KMS-11 (cell line): ENCODE results near the gene SLC35F3.

Source experiments
- H2AFZ ChIP-seq: fragments of 200-600 bp; sonication (generic); 2 replicates; pipeline ENCODE4 v1.6.1; 2016; ENCODE audit warnings: antibody characterized with exemption, mixed run types, low read depth
- H3K27ac ChIP-seq: fragments of 200-600 bp; sonication (generic); 2 replicates; pipeline ENCODE4 v1.6.1; 2016; ENCODE audit warnings: mild to moderate bottlenecking, mixed run types
- H3K27me3 ChIP-seq: fragments of 200-600 bp; sonication (generic); 2 replicates; pipeline ENCODE4 v1.6.1; 2017; ENCODE audit warnings: mild to moderate bottlenecking, low read depth, mixed run types, moderate library complexity; ENCODE audit not compliant: insufficient read depth
- H3K36me3 ChIP-seq: fragments of 200-600 bp; sonication (generic); 2 replicates; pipeline ENCODE4 v1.6.1; 2017; ENCODE audit warnings: mild to moderate bottlenecking, mixed run types; ENCODE audit not compliant: insufficient read depth
- H3K4me1 ChIP-seq: fragments of 200-600 bp; sonication (generic); 2 replicates; pipeline ENCODE4 v1.6.1; 2016; ENCODE audit warnings: mild to moderate bottlenecking, low read depth, mixed run types; ENCODE audit not compliant: poor library complexity, severe bottlenecking
- H3K4me2 ChIP-seq: fragments of 200-600 bp; sonication (generic); 2 replicates; pipeline ENCODE4 v1.7.0; 2016; ENCODE audit warnings: mild to moderate bottlenecking, mixed run types
- H3K4me3 ChIP-seq: fragments of 200-600 bp; sonication (generic); IDR thresholded peaks from 2 replicates; pipeline ENCODE4 v1.6.1; 2017; ENCODE audit warnings: low read depth, low read length, mixed read lengths; ENCODE audit not compliant: insufficient read depth
- H3K79me2 ChIP-seq: fragments of 200-600 bp; sonication (generic); 2 replicates; pipeline ENCODE4 v1.6.1; 2016; ENCODE audit warnings: low read depth, mixed run types; ENCODE audit not compliant: insufficient read depth
- H3K9ac ChIP-seq: fragments of 200-600 bp; sonication (generic); 2 replicates; pipeline ENCODE4 v1.6.1; 2016; ENCODE audit warnings: mild to moderate bottlenecking, mixed run types
- H4K20me1 ChIP-seq: fragments of 200-600 bp; sonication (generic); 2 replicates; pipeline ENCODE4 v1.6.1; 2016; ENCODE audit warnings: mild to moderate bottlenecking, mixed run types; ENCODE audit not compliant: insufficient read depth
- TF ChIP-seq, protein P1 (sequence below): fragments of 200-600 bp; sonication (generic); conservative IDR thresholded peaks from 2 replicates; pipeline ENCODE4 v1.6.1; 2017; ENCODE audit warnings: low read depth, mild to moderate bottlenecking, antibody characterized with exemption, low read length, moderate library complexity, mixed read lengths

The SLC35F3 gene

DNA sequence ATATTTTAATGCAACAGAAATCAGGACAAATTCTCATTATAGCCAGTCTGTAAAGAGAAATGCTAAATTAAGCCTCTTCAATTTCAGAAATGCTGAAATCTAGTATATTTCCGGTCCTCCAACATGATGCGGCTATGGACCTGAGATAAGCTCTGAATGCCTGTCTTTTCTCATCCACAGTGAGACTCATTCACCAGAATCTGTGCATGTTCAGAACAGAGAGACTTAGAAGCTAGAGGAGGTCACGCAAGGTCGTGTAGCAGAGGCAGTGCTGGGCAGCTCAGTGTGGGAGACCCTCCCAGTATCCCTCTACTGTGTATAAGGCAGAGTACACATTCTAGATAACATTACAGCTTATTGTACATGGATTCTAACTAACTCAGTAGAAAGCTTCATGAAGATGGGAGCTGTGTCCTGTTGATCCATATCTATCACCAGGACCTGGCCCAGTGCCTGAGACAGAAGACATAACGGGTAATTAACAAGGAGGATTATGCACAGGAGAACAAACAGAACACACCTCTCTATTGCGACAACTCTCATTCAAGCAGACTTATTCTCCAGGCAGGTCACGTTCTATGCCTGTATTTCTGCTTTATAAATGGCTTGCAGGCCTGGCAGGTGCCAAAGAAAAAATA, 371.8 kb downstream of the SLC35F3 start:
- Histone ChIP-seq H3K9ac (no peak overlapping the region), H3K4me1 (peaks cover 10% of the 10 kb centered on the region), H3K4me2 (no peak overlapping the region), H3K36me3 (no peaks in the 10 kb centered on the region), H3K27me3 (no peaks in the 10 kb centered on the region; the same call in 1 of the 2 replicates), H3K79me2 (no peaks in the 10 kb centered on the region), H4K20me1 (no peaks in the 10 kb centered on the region), H3K27ac (no peak overlapping the region), H3K4me3 (no peak overlapping the region), H2AFZ (no peak overlapping the region)
- TF ChIP-seq, protein P1, sequence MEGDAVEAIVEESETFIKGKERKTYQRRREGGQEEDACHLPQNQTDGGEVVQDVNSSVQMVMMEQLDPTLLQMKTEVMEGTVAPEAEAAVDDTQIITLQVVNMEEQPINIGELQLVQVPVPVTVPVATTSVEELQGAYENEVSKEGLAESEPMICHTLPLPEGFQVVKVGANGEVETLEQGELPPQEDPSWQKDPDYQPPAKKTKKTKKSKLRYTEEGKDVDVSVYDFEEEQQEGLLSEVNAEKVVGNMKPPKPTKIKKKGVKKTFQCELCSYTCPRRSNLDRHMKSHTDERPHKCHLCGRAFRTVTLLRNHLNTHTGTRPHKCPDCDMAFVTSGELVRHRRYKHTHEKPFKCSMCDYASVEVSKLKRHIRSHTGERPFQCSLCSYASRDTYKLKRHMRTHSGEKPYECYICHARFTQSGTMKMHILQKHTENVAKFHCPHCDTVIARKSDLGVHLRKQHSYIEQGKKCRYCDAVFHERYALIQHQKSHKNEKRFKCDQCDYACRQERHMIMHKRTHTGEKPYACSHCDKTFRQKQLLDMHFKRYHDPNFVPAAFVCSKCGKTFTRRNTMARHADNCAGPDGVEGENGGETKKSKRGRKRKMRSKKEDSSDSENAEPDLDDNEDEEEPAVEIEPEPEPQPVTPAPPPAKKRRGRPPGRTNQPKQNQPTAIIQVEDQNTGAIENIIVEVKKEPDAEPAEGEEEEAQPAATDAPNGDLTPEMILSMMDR = no peak

DNA sequence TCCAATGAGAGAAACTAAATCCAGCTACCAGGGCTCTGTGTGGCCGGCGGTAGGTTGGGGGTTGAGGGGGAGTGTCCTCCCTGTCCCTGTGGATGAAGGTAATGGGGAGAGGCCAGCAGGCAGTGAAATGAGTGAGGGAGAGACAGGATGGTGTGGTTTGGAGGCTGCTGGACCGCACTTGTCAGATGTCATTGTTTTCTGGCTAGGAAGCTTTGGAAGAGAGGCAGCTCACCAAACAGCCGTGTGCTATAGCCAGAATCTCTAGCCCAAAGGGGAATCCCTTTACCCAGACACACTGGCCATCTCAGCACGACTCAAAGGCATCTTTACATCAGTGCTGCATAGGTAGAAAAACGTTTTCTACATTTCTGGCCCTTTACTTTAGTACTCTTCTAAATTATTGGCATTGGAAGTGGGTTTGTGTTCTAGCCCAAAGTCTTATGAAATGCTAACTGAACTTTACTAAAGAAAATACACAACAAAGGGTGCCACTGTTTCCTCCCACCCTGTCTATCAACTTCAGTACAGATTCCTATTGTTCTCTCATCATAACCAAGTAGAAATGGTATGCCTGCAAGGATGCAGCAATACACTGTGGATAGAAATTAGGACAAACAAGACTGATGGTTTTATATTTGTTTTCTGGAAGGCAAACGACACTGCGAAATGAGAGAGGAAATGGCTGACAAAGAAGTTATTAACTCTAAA, 372.8 kb downstream of the SLC35F3 start:
- H3K9ac ChIP-seq = no peak overlapping the region
- no peaks in the 10 kb centered on the region for H3K36me3 ChIP-seq
- no peaks in the 10 kb centered on the region for H4K20me1 ChIP-seq
- H3K79me2 ChIP-seq = no peaks in the 10 kb centered on the region
- no peaks in the 10 kb centered on the region for H3K4me1 ChIP-seq
- TF ChIP-seq, protein P1 = no peak
- no peak overlapping the region for H3K4me2 ChIP-seq
- no peaks in the 10 kb centered on the region; the same call in 1 of the 2 replicates for H3K27me3 ChIP-seq
- no peak overlapping the region for H3K27ac ChIP-seq
- no peak overlapping the region for H2AFZ ChIP-seq
- H3K4me3 ChIP-seq = no peak overlapping the region

DNA sequence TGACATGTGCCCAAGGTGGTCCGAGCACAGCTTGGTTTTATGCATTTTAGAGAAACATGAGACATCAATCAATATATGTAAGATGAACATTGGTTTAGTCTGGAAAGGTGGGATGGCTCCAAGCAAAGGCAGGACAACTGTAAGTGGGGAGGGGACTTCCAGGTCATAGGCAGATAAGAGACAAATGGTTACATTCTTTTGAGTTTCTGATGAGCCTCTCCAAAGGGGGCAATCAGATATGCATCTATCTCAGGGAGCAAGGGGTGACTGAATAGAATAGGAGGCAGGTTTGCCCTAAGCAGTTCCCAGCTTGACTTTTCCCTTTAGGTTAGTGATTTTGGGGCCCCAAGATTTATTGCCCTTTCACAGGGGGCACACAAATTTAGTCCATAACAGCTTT, 374.5 kb downstream of the SLC35F3 start:
- TF ChIP-seq, protein P1 = no peak
- no peak overlapping the region for H3K4me2 ChIP-seq
- H3K27me3 ChIP-seq = no peaks in the 10 kb centered on the region; the same call in 1 of the 2 replicates
- no peaks in the 10 kb centered on the region for H3K36me3 ChIP-seq
- H2AFZ ChIP-seq = no peak overlapping the region
- no peaks in the 10 kb centered on the region for H3K4me1 ChIP-seq
- H3K79me2 ChIP-seq = no peaks in the 10 kb centered on the region
- H4K20me1 ChIP-seq = no peaks in the 10 kb centered on the region
- no peak overlapping the region for H3K9ac ChIP-seq
- no peak overlapping the region for H3K27ac ChIP-seq
- no peak overlapping the region for H3K4me3 ChIP-seq

DNA sequence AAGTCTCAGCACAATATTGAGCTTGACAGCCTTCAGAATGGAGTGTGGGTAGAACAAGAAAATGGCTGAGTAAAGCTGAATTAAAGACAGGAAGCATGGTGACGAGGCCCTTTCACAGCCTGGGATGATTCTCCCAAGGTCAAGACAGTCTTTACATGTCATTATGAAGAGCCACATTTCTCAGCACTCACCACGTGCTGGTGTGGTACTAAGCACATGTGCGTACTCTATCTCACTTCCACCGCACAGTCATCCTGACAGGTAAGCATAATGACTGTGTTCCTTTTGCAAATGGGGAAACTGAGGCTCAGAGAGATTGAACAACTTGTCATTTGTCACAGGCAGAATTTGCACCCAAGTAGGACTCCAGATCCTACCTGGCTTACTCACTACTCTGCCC, 376.0 kb downstream of the SLC35F3 start:
- Histone ChIP-seq H3K79me2 (no peaks in the 10 kb centered on the region), H3K27me3 (no peaks in the 10 kb centered on the region; the same call in 1 of the 2 replicates), H3K4me3 (no peak overlapping the region), H2AFZ (no peak overlapping the region), H3K27ac (no peak overlapping the region), H3K4me2 (no peak overlapping the region), H3K36me3 (no peaks in the 10 kb centered on the region), H4K20me1 (no peaks in the 10 kb centered on the region), H3K4me1 (no peaks in the 10 kb centered on the region), H3K9ac (no peak overlapping the region)
- TF ChIP-seq, protein P1 = no peak
